Stimulated activated CD4-positive, alpha-beta T cell treated with anti-CD3 and anti-CD28 coated beads, Interleukin-2, amount 100 ng/mL, for 4 hours (primary cell): ENCODE results near the gene KRT74.

ENCODE experiments used
- DNase-seq: peaks from one replicate; pipeline ENCODE4 v3.0.0-alpha.2; 2020; ENCODE audit warnings: low read depth

Gene KRT74

DNA sequence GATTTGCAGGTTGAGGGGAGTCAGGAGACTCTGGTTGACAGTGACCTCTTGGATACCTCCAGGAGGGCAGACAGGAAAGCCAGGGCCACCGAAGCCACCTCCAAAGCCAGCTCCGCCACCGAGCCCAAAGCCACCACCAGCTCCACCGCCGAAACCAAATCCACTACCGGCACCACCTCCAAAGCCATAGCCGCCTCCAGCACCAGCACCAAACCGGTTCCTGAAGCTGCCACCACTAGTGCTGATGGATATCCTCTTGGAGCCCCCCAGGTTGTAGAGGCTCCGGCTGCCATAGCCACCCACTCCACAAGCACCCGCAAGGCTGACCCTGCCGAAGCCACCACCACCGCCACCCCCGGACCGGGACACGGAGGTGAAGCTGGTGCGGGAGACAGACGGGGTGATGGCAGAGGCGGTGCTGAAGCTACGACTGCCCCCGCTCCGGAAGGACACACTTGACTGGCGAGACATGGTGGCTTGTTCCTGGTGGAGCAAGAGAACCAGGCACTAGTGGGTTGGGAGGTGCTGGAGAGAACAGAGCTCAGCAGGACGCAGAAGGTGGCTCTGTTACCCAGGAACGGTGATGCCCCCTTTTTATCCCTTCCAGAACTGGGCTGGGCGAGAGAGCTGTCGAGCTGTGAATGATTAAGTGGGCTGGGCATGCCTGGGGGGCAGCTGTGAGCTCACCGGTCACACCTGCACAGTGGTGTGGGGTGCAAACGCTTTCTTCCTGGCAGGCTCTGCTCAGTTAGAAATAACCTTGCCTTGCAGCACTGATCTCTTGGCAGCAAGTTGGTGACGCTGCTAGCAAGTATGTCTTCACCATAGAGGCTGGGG, 53.6 kb downstream of the KRT74 start, which contains the start of gene KRT5:
Gene KRT5, minus strand, starts transcription at position 569 of the 837 bp plus-strand sequence. Its CDS starts 98 bp downstream, at position 471.
- DNase-seq = no peak

DNA sequence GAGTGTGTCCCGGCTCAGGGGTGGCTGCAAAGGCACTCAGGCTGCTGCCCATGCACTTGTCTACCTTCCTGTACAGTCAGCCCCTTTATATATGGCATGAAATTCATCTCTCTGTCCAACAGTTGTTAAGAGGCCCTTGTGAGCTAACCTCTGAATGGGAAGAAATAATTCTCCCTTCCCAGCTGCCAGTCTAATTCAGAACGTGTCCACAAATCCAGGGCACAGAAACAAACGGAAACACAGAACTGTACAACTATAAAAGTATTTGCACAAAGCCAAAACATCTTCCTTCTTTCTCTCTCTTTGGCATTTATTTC, 54.3 kb downstream of the KRT74 start:
- DNase-seq = no peak

DNA sequence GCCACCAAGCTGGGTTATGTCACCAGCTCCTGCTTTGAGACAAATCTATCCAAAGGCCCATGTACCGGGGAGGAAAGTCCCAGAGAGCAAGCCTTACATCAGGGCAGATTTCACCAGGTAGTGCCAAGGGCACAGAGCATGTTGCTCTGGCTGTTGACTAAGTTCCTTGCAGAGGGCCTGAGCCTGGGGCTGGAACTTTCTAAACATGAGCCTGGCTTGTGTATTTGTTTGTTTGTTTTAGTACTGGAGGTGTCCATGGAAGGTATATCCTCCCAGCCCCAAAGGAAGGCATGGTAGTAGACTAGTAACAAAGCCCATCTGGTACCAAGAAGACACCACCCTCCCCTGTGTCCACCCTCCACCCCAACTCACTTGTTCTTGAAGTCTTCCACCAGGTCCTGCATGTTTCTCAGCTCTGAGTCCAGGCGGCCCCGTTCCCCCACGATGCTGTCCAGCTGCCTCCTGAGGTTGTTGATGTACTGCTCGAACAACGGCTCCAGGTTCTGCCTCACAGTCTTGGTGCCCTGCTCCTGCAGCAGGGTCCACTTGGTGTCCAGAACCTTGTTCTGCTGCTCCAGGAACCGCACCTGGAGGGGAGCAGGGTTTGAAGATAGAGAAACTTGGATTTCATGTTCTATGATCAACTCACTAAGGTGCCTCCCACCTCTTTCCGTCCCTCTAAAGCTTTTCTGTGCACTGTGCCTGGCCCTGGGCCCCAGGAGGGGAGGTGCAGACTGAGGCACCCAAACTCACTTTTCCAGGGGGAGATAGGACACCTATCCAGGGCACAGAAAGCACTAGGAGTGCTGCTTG, 54.9 kb downstream of the KRT74 start:
- DNase-seq = no peak

DNA sequence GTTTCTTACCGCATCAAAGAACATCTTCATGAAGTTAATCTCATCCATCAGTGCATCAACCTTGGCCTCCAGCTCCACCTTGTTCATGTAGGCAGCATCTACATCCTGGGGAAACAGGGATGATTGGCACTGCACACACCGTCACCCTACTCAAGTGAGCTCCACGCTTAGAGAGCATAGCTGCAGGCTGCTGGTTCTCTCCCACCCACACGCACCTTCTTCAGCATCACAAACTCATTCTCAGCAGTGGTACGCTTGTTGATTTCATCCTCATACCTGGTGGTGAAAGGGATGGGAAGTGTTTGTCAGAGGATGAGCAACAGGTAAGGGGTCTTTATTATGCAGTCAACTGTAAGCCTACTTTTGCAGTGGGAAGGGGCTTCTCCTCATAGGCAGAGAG, 55.8 kb downstream of the KRT74 start:
- DNase-seq = no peak

DNA sequence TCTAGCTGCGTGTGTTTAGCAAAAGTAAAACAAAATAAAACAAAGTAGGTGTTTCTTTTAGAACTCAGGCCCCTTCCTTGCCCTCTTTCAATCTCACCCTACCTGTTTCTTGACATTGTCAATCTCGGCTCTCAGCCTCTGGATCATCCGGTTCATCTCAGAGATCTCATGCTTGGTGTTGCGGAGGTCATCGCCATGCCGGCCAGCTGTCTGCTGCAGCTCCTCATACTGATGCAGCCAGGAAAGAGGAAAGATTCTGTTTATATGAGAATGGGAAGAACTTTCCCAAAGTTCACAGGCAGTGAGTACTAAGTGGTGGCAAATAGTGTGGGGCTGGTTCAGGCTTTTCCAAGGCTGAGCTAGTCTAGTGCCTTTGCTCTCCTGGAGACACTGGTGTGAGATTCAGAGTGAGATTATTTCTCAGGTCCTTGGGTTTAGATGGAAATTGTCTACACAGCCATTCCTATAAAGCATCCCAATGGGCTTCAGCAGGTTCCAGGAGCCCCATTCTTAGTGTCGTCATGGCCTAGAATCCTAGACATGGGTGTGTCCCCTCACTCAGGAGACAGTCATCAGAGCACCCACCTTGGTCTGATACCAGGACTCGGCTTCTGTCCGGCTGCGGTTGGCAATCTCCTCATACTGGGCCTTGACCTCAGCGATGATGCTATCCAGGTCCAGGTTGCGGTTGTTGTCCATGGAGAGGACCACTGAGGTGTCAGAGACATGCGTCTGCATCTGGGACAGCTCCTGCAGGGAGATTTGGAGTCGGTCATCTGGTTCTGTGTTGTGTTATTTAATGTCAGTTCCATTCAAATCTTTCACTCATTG, 56.4 kb downstream of the KRT74 start:
- no peak for DNase-seq

DNA sequence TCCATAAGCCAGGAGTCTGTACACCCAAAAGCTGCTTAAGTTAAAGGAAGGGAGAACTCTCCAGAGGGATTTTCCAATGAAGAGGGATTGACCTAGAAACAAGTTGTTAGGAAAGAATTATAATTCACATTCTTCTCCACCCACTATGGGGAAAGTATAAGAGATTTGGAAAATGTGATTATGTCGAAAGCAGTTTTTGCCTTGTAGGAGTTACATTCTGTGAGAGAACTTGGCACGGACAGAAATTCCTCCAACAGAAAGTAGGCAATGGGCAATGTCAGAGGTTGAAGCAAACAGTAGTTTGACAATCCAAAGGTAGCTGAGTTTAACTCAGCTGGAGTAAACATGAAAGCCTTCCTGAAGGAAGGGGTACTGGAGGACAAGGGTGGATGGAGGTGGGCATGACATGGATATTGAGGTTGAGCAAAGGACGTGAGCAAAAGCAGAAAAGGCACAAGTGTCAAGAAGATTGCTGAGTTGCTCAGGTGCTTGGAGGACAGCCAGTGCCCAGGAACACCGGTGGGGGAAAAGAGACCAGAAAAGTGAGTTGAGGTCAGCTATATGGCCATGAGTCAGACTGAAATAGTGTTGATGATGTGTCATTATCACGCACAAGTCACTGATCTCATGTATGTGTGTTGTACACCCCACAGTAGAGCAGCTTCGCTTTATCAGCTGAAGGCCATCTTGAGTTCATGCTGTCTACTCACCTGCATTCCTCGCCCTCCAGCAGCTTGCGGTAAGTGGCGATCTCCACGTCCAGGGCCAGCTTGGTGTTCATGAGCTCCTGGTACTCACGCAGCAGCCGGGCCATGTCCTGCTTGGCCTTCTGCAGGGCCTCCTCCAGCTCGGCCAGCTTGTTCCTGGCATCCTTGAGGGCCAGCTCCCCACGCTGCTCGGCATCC, 57.5 kb downstream of the KRT74 start:
- DNase-seq = no peak
